NCI-H69 (cell line): ENCODE measurements around the gene SLC25A48.

Experiments
- DNase-seq: peaks from one replicate; lab custom pipeline; 2025; lab: John Stamatoyannopoulos, UW

The SLC25A48 gene

GRCh38 chr5:135834639-135835529, at the start of gene SLC25A48:
Gene SLC25A48, plus strand, starts transcription at chr5:135834663. Its CDS starts 185 bp downstream, at chr5:135834848.
- DNase-seq, result peak; percentile 83

- no peak for DNase-seq
Measured at GRCh38 chr5:135800656-135801055, 33.8 kb upstream of the SLC25A48 start.

GRCh38 chr5:135810188-135810943, 24.1 kb upstream of the SLC25A48 start:
- DNase-seq, result peak; percentile 85

- DNase-seq, result no peak
Measured at GRCh38 chr5:135811007-135811406, 23.5 kb upstream of the SLC25A48 start.

GRCh38 chr5:135813758-135814157, 20.7 kb upstream of the SLC25A48 start:
- no peak for DNase-seq

GRCh38 chr5:135814316-135814715, 20.1 kb upstream of the SLC25A48 start:
- no peak for DNase-seq

GRCh38 chr5:135814812-135815211, 19.7 kb upstream of the SLC25A48 start:
- DNase-seq, result no peak

GRCh38 chr5:135821061-135821801, 13.2 kb upstream of the SLC25A48 start:
- DNase-seq, result peak; percentile 100

- DNase-seq, result no peak
Measured at GRCh38 chr5:135821802-135822201, 12.7 kb upstream of the SLC25A48 start.

- peak; percentile 57 for DNase-seq
Measured at GRCh38 chr5:135822286-135822685, 12.2 kb upstream of the SLC25A48 start.

GRCh38 chr5:135822959-135823358, 11.5 kb upstream of the SLC25A48 start:
- DNase-seq, result no peak

GRCh38 chr5:135823881-135824280, 10.6 kb upstream of the SLC25A48 start:
- DNase-seq, result no peak

- no peak for DNase-seq
Measured at GRCh38 chr5:135824541-135825041, 9.9 kb upstream of the SLC25A48 start.

GRCh38 chr5:135825373-135826220, 8.9 kb upstream of the SLC25A48 start:
- no peak for DNase-seq

GRCh38 chr5:135826221-135826525, 8.3 kb upstream of the SLC25A48 start:
- no peak for DNase-seq

- DNase-seq, result no peak
Measured at GRCh38 chr5:135826994-135827671, 7.3 kb upstream of the SLC25A48 start.

GRCh38 chr5:135827965-135828781, 6.3 kb upstream of the SLC25A48 start:
- peak; percentile 13 for DNase-seq

- no peak for DNase-seq
Measured at GRCh38 chr5:135828782-135829127, 5.7 kb upstream of the SLC25A48 start.

GRCh38 chr5:135829179-135829578, 5.3 kb upstream of the SLC25A48 start:
- DNase-seq, result no peak
